Endometrial microvascular endothelial cells (primary cell): Measurements from ENCODE around the gene ABHD17C. TPM values are rescaled to one million over a fixed set of nuclear protein-coding genes. Genes with fewer than 3 reads are reported as not detected.

ENCODE experiments used
- in situ Hi-C: cut with HindIII; loops from 2 replicates; pipeline ENCODE4 v1.10.0; 2017; ENCODE audit warnings: low sequenced_read_pairs, low pct_unique_long_range_greater_than_20kb; ENCODE audit errors: inconsistent ontology term
- total RNA-seq: library from RNA; depleted of rRNA; stranded (reverse); fragments of >200 nt; gene quantifications from one replicate; pipeline ENCODE4 v1.2.3, GENCODE V29; 2015; ENCODE audit errors: inconsistent ontology term

ABHD17C gene
- total RNA-seq, 1 donor from 2014 or later = 12.6 TPM

- in situ Hi-C loops = no loop called here
Observed at GRCh38 chr15:80777137-80777536, 82.0 kb downstream of the ABHD17C start.

GRCh38 chr15:80777826-80778620 lies 82.9 kb downstream of the ABHD17C start:
- in situ Hi-C loops = no loop called here

- in situ Hi-C loops = no loop called here
Observed at GRCh38 chr15:80778621-80778963, 83.5 kb downstream of the ABHD17C start.

- in situ Hi-C loops = no loop called here
Observed at GRCh38 chr15:80778964-80779657, 84.0 kb downstream of the ABHD17C start, which contains the start of gene CEMIP. Gene CEMIP, plus strand, starts transcription at chr15:80779370. Its CDS starts 94,510 bp downstream, at chr15:80873880.

GRCh38 chr15:80779658-80780415 lies 84.7 kb downstream of the ABHD17C start:
- in situ Hi-C loops = no loop called here

- in situ Hi-C loops = no loop called here
Observed at GRCh38 chr15:80780416-80781221, 85.5 kb downstream of the ABHD17C start.

GRCh38 chr15:80783260-80783659 lies 88.2 kb downstream of the ABHD17C start:
- in situ Hi-C loops = no loop called here

- in situ Hi-C loops = no loop called here
Observed at GRCh38 chr15:80785335-80785734, 90.2 kb downstream of the ABHD17C start.

GRCh38 chr15:80785811-80786354 lies 90.8 kb downstream of the ABHD17C start:
- in situ Hi-C loops = no loop called here

GRCh38 chr15:80787316-80787715 lies 92.2 kb downstream of the ABHD17C start:
- in situ Hi-C loops = no loop called here

- in situ Hi-C loops = no loop called here
Observed at GRCh38 chr15:80788536-80788935, 93.4 kb downstream of the ABHD17C start.

- in situ Hi-C loops = no loop called here
Observed at GRCh38 chr15:80789296-80789695, 94.2 kb downstream of the ABHD17C start.

- in situ Hi-C loops = no loop called here
Observed at GRCh38 chr15:80789796-80790195, 94.7 kb downstream of the ABHD17C start.

- in situ Hi-C loops = no loop called here
Observed at GRCh38 chr15:80790236-80790635, 95.1 kb downstream of the ABHD17C start.

- in situ Hi-C loops = no loop called here
Observed at GRCh38 chr15:80791004-80791403, 95.9 kb downstream of the ABHD17C start.

- in situ Hi-C loops = no loop called here
Observed at GRCh38 chr15:80796407-80796806, 101.3 kb downstream of the ABHD17C start.

- in situ Hi-C loops = no loop called here
Observed at GRCh38 chr15:80798911-80799310, 103.8 kb downstream of the ABHD17C start.

- in situ Hi-C loops = no loop called here
Observed at GRCh38 chr15:80800067-80800466, 105.0 kb downstream of the ABHD17C start.
